HepG2 (cell line): Measurements from ENCODE around the gene PSD4. TPM values are rescaled to one million over a fixed set of nuclear protein-coding genes. Genes with fewer than 3 reads are reported as not detected.

ENCODE experiments used
- CENPBD1 ChIP-seq: sonication (generic); formaldehyde crosslinking; IDR thresholded peaks from 2 replicates; pipeline ENCODE4 v1.8.0; 2022; ENCODE audit warnings: missing genetic modification reagents, low read depth, mild to moderate bottlenecking, borderline replicate concordance
- ERF ChIP-seq: IDR thresholded peaks from 2 replicates; pipeline ENCODE4 v1.6.1; 2018; ENCODE audit warnings: missing biosample characterization, missing genetic modification reagents
- FOSL2 ChIP-seq: sonication (generic); formaldehyde crosslinking; IDR thresholded peaks from 2 replicates; pipeline ENCODE4 v1.4.0; 2020; ENCODE audit warnings: missing genetic modification reagents
- FUBP1 ChIP-seq: sonication (generic); formaldehyde crosslinking; IDR thresholded peaks from 2 replicates; pipeline ENCODE4 v1.5.1; 2020; ENCODE audit warnings: missing genetic modification reagents, mild to moderate bottlenecking, borderline replicate concordance
- GATAD2A ChIP-seq: IDR thresholded peaks from 2 replicates; pipeline ENCODE4 v1.6.1; 2016
- HBP1 ChIP-seq: IDR thresholded peaks from 2 replicates; pipeline ENCODE4 v1.6.1; 2016; ENCODE audit warnings: low read depth, control low read depth
- HDAC2 ChIP-seq: sonication (generic); formaldehyde crosslinking; IDR thresholded peaks from 2 replicates; pipeline ENCODE4 v1.4.0; 2020; ENCODE audit warnings: missing genetic modification reagents
- IKZF5 ChIP-seq: IDR thresholded peaks from 2 replicates; pipeline ENCODE4 v1.6.1; 2018; ENCODE audit warnings: missing genetic modification reagents, mild to moderate bottlenecking, missing compliant biosample characterization
- MIER3 ChIP-seq: IDR thresholded peaks from 2 replicates; pipeline ENCODE4 v1.6.1; 2016; ENCODE audit warnings: missing compliant biosample characterization, borderline replicate concordance
- PBX2 ChIP-seq: IDR thresholded peaks from 2 replicates; pipeline ENCODE4 v1.6.1; 2016; ENCODE audit warnings: control low read depth
- SIX1 ChIP-seq: sonication (generic); formaldehyde crosslinking; IDR thresholded peaks from 2 replicates; pipeline ENCODE4 v1.4.0; 2020; ENCODE audit warnings: missing genetic modification reagents, borderline replicate concordance
- SP5 ChIP-seq: IDR thresholded peaks from 2 replicates; pipeline ENCODE4 v1.6.1; 2016; ENCODE audit warnings: low read depth, borderline replicate concordance
- TEAD3 ChIP-seq: optimal IDR thresholded peaks from 2 replicates; pipeline ENCODE3; 2016; ENCODE audit warnings: borderline replicate concordance
- USF2 ChIP-seq, 2 experiments: sonication (generic) in 1 of 2; formaldehyde crosslinking in 1 of 2; IDR thresholded peaks; 2 replicates each; pipeline versions ENCODE4 v1.5.1 to v1.6.1; 2011 to 2020; ENCODE audit warnings: borderline replicate concordance in 1 of 2, low read depth in 1 of 2, low read length in 1 of 2, mild to moderate bottlenecking in 1 of 2, missing genetic modification reagents in 1 of 2, moderate library complexity in 1 of 2
- ZBTB7B ChIP-seq: sonication (generic); formaldehyde crosslinking; IDR thresholded peaks from 2 replicates; pipeline ENCODE4 v1.4.0; 2020; ENCODE audit warnings: missing genetic modification reagents
- ZNF362 ChIP-seq: sonication (generic); formaldehyde crosslinking; IDR thresholded peaks from 2 replicates; pipeline ENCODE4 v1.4.0; 2020; ENCODE audit warnings: missing genetic modification reagents, mild to moderate bottlenecking, borderline replicate concordance
- ZNF460 ChIP-seq: sonication (generic); formaldehyde crosslinking; IDR thresholded peaks from 2 replicates; pipeline ENCODE4 v1.5.1; 2020; ENCODE audit warnings: missing genetic modification reagents, mild to moderate bottlenecking, borderline replicate concordance
- ZNF572 ChIP-seq: sonication (generic); formaldehyde crosslinking; IDR thresholded peaks from 2 replicates; pipeline ENCODE4 v1.5.1; 2020; ENCODE audit warnings: mild to moderate bottlenecking, missing genetic modification reagents
- polyA plus RNA-seq, 8 experiments: library from polyadenylated mRNA; depleted of rRNA in 3 of 8; stranded (reverse) in 7 of 8; unstranded in 1 of 8; fragments of >200 nt; fragmentation: Illumina TruSeq in 4 of 8; extraction: Trizol in 4 of 8; gene quantifications; 2 replicates each; pipeline versions ENCODE4 v1.2.1 to v1.2.3, GENCODE V29; 2011 to 2016; ENCODE audit warnings: low read depth in 4 of 8, missing spikeins in 1 of 8, mixed read lengths in 1 of 8; ENCODE audit not compliant: insufficient read depth in 1 of 8
- total RNA-seq, 5 experiments: library from RNA; depleted of rRNA; stranded (reverse); fragments of >200 nt; fragmentation: Illumina TruSeq; extraction: Trizol; gene quantifications; 2 replicates each; pipeline ENCODE4 v1.2.3, GENCODE V29; 2016; ENCODE audit warnings: low read depth in 1 of 5

PSD4 gene
- total and polyA plus RNA-seq, 2 of the 13 experiments (the other 11 are each of a cell fraction or from before 2014, with no cell fraction given), result 5.8 to 9.4 TPM

- 0 out of 2 replicates have a peak, but pooled peaks have one; percentile 57 for TF ChIP-seq SIX1 (CRISPR knock-in tag)
- no peak for TF ChIP-seq CENPBD1 (CRISPR knock-in tag)
- TF ChIP-seq MIER3 (CRISPR knock-in tag), result peak; percentile 79; the same call in 1 of the 2 replicates
- TF ChIP-seq FUBP1 (CRISPR knock-in tag), result no peak
- peak; percentile 64 for TF ChIP-seq ERF
- TF ChIP-seq HBP1 (CRISPR knock-in tag), result 0 out of 2 replicates have a peak, but pooled peaks have one; percentile 23
- peak; percentile 44; the same call in 1 of the 2 replicates for TF ChIP-seq ZNF572 (CRISPR knock-in tag)
- peak; percentile 90 for TF ChIP-seq ZNF362 (CRISPR knock-in tag)
- TF ChIP-seq PBX2, result no peak
- peak; percentile 49 for TF ChIP-seq TEAD3 (CRISPR knock-in tag)
- TF ChIP-seq USF2 (IDR thresholded peaks at IDR 0.05; ENCODE audit: low read depth, low read length), result no peak
- no peak for TF ChIP-seq USF2 (CRISPR knock-in tag; IDR thresholded peaks at IDR 0.05; ENCODE audit: borderline replicate concordance)
- peak; percentile 50; the same call in 1 of the 2 replicates for TF ChIP-seq HDAC2 (CRISPR knock-in tag)
- peak; percentile 97 for TF ChIP-seq IKZF5 (CRISPR knock-in tag)
- TF ChIP-seq ZNF460 (CRISPR knock-in tag), result no peak; the same call in 1 of the 2 replicates
- peak; percentile 55; the same call in 1 of the 2 replicates for TF ChIP-seq FOSL2 (CRISPR knock-in tag)
- TF ChIP-seq ZBTB7B (CRISPR knock-in tag), result peak; percentile 72; the same call in 1 of the 2 replicates
- peak; percentile 97 for TF ChIP-seq SP5 (CRISPR knock-in tag)
- peak; percentile 93 for TF ChIP-seq GATAD2A (CRISPR knock-in tag)
These were observed 44.7 kb downstream of the PSD4 start (continued) for GRCh38 chr2:113218283-113219091.
